Loucy (cell line): ENCODE data around the gene DRGX.

Experiments
- H2AFZ ChIP-seq: fragments of 200-600 bp; sonication (generic); 2 replicates; pipeline ENCODE4 v1.6.0; 2016; ENCODE audit warnings: antibody characterized with exemption, mild to moderate bottlenecking, low read length, moderate library complexity
- H3F3A ChIP-seq: fragments of 200-600 bp; 2 replicates; pipeline ENCODE4 v1.6.0; 2016; ENCODE audit warnings: antibody characterized with exemption, low read depth, mild to moderate bottlenecking
- H3K27me3 ChIP-seq: fragments of 200-600 bp; sonication (generic); 2 replicates; pipeline ENCODE4 v1.6.1; 2014; ENCODE audit warnings: low read length, mild to moderate bottlenecking; ENCODE audit not compliant: insufficient read depth, poor library complexity, severe bottlenecking
- H3K36me3 ChIP-seq: fragments of 200-600 bp; sonication (generic); 2 replicates; pipeline ENCODE4 v1.6.1; 2016; ENCODE audit warnings: low read length; ENCODE audit not compliant: insufficient read depth
- H3K4me1 ChIP-seq: fragments of 200-600 bp; sonication (generic); 2 replicates; pipeline ENCODE4 v1.5.1; 2014; ENCODE audit warnings: low read length, mild to moderate bottlenecking; ENCODE audit not compliant: insufficient read depth, poor library complexity, severe bottlenecking
- H3K4me2 ChIP-seq: fragments of 200-600 bp; sonication (generic); 2 replicates; pipeline ENCODE4 v1.6.0; 2014; ENCODE audit warnings: antibody characterized with exemption, low read length, low read depth, mild to moderate bottlenecking; ENCODE audit not compliant: poor library complexity, severe bottlenecking
- H3K4me3 ChIP-seq: fragments of 200-600 bp; sonication (generic); 2 replicates; pipeline ENCODE4 v1.5.1; 2014; ENCODE audit warnings: low read length, mild to moderate bottlenecking, mixed read lengths; ENCODE audit not compliant: poor library complexity, severe bottlenecking
- H3K79me2 ChIP-seq: fragments of 200-600 bp; sonication (generic); 2 replicates; pipeline ENCODE4 v1.6.1; 2014; ENCODE audit warnings: low read length; ENCODE audit not compliant: insufficient read depth
- H3K9ac ChIP-seq: fragments of 200-600 bp; sonication (generic); 2 replicates; pipeline ENCODE4 v1.6.0; 2014; ENCODE audit warnings: mild to moderate bottlenecking, low read depth, low read length, moderate library complexity; ENCODE audit not compliant: poor library complexity, severe bottlenecking
- H3K9me2 ChIP-seq: fragments of 200-600 bp; sonication (generic); replicated peaks from 2 replicates; pipeline ENCODE4 v1.6.1; 2016; ENCODE audit warnings: low read depth, low read length, mixed read lengths
- H3K9me3 ChIP-seq: fragments of 200-600 bp; sonication (generic); 2 replicates; pipeline ENCODE4 v1.6.1; 2014; ENCODE audit warnings: mild to moderate bottlenecking, antibody characterized with exemption, low read length, low read depth; ENCODE audit not compliant: insufficient read depth
- H4K20me1 ChIP-seq: fragments of 200-600 bp; sonication (generic); 2 replicates; pipeline ENCODE4 v1.6.0; 2014; ENCODE audit warnings: antibody characterized with exemption, low read length, mild to moderate bottlenecking; ENCODE audit not compliant: insufficient read depth, poor library complexity, severe bottlenecking
- EZH2phosphoT487 ChIP-seq: fragments of 200-600 bp; IDR thresholded peaks from 2 replicates; pipeline ENCODE4 v1.6.1; 2018; ENCODE audit warnings: antibody characterized with exemption, mild to moderate bottlenecking, moderate library complexity, borderline replicate concordance
- TF ChIP-seq, protein P1 (sequence below): fragments of 200-600 bp; sonication (generic); conservative IDR thresholded peaks from 2 replicates; pipeline ENCODE4 v1.5.1; 2014; ENCODE audit warnings: mild to moderate bottlenecking, antibody characterized with exemption, low read length

The DRGX gene

DNA sequence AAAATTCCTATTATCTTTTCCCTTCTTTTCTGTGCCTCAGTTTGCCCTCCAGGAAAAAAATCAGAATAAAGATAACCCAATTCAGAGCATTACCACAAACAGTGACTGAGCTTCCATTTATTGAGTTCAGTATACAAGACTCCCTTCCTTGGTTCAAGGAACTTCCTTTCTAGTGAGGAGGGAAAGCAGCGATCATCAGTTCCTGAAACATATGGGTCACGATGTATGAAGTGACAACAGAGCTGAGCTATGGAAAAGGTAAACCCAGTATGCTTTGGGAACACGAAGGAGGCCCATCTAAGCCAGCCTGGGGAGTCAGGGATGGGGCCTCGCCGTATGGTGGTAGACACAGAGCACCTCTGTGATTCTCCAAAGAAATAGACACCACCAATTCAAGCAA, 81.1 kb downstream of the DRGX start:
- H3K79me2 ChIP-seq = no peaks in the 10 kb centered on the region
- no peak overlapping the region for H3K4me2 ChIP-seq
- no peaks in the 10 kb centered on the region for H3K27me3 ChIP-seq
- H2AFZ ChIP-seq = no peak overlapping the region
- no peaks in the 10 kb centered on the region for H4K20me1 ChIP-seq
- H3K4me1 ChIP-seq = peaks cover 44% of the 10 kb centered on the region
- no peaks in the 10 kb centered on the region for H3K36me3 ChIP-seq
- no peaks in the 10 kb centered on the region for H3K9me3 ChIP-seq
- H3K9ac ChIP-seq = no peak overlapping the region
- peaks cover 5% of the 10 kb centered on the region; the same call in 1 of the 2 replicates for H3F3A ChIP-seq
- H3K9me2 ChIP-seq = no peaks in the 10 kb centered on the region
- TF ChIP-seq, protein P1, sequence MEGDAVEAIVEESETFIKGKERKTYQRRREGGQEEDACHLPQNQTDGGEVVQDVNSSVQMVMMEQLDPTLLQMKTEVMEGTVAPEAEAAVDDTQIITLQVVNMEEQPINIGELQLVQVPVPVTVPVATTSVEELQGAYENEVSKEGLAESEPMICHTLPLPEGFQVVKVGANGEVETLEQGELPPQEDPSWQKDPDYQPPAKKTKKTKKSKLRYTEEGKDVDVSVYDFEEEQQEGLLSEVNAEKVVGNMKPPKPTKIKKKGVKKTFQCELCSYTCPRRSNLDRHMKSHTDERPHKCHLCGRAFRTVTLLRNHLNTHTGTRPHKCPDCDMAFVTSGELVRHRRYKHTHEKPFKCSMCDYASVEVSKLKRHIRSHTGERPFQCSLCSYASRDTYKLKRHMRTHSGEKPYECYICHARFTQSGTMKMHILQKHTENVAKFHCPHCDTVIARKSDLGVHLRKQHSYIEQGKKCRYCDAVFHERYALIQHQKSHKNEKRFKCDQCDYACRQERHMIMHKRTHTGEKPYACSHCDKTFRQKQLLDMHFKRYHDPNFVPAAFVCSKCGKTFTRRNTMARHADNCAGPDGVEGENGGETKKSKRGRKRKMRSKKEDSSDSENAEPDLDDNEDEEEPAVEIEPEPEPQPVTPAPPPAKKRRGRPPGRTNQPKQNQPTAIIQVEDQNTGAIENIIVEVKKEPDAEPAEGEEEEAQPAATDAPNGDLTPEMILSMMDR = no peak
- TF ChIP-seq EZH2phosphoT487 = no peak
- no peak overlapping the region for H3K4me3 ChIP-seq
